T-helper 1 cell (primary cell): Measurements from ENCODE around the gene YAF2.
A peak's percentile ranks its signal among the peaks of the same experiment; 100 is the strongest.
"Not testable (repeated sequence)": the region's sequence is repeated elsewhere in the genome, so short reads cannot be mapped to it uniquely, and the experiment has no call there.

Experiments used
- DNase-seq, 5 donors: peaks; one replicate each; pipeline ENCODE4 v3.0.0-alpha.2; 2012 to 2020

Gene YAF2

DNA sequence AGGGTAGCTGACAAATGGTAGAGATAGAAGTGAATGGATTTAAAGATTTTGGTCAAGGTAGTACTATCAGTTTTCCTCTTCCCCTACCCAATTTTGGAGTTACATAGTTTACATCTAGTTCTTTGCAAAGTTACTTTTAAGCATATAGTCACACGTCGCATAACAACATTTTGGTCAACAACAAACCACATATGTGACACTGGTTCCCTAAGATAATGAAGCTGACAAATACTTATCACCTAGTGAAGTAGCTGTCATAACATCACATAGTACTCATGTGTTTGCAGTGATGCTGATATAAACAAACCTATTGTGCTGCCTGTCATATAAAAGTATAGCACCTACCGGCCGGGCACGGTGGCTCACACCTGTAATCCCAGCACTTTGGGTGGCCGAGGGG, 45.4 kb downstream of the YAF2 start:
- DNase-seq, result no peak

GRCh38 chr12:42192258-42192657, 45.8 kb downstream of the YAF2 start:
- DNase-seq, result no peak

DNA sequence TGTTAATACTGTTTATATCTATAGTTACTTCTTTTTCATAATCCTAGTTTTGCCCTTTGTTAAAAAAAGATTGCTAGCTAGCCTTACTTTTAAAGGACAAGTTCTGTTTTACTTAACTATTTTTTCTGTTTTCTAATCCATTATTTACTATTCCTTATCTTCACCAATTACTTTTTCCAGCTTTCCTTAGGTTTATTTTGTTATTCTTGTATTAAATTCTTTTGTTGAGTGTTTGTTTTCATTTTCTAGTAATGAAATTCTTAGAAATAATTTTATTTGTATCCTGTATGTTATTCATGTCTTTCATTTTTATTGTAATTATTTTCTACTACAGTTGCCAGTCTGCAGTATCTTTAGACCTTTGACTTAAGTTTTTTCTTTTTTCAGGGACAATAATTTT, 47.7 kb downstream of the YAF2 start:
- no peak for DNase-seq

DNA sequence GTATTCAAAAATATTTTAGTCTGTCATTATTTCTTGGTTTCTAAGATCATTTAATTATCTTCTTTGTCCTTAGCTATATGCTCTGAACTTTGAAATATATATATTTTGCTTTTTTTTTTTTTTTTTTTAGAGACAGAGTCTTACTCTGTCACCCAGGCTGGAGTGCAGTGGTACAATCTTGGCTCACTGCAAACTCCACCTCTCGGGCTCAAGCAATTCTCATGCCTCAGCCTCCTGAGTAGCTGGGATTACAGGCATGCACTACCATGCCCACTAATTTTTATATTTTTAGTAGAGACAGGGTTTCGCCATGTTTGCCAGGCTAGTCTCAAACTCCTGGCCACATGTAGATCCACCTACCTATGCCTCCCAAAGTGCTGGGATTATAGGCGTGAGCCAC, 49.8 kb downstream of the YAF2 start:
- not testable (repeated sequence) for DNase-seq

GRCh38 chr12:42187799-42188198, 50.2 kb downstream of the YAF2 start:
- no peak for DNase-seq

DNA sequence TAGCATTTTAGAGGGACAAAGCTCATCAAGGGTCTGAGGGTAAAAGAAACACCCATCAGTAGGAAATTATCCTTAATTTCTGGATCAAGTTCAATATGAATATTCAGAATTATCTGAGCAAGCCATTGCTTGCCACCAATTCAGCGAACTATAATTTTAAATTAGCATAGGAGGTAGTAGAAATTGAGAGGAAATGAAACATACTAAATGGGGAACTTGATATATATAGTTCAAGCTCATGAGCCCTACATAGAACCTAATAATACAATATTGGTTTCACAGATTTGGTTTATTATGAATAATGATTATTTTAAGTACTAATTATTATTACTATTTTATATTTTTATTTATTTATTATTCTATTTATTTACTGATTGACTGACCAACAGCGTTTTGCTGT, 51.3 kb downstream of the YAF2 start:
- no peak for DNase-seq

GRCh38 chr12:42182394-42182793, 55.7 kb downstream of the YAF2 start:
- no peak for DNase-seq

DNA sequence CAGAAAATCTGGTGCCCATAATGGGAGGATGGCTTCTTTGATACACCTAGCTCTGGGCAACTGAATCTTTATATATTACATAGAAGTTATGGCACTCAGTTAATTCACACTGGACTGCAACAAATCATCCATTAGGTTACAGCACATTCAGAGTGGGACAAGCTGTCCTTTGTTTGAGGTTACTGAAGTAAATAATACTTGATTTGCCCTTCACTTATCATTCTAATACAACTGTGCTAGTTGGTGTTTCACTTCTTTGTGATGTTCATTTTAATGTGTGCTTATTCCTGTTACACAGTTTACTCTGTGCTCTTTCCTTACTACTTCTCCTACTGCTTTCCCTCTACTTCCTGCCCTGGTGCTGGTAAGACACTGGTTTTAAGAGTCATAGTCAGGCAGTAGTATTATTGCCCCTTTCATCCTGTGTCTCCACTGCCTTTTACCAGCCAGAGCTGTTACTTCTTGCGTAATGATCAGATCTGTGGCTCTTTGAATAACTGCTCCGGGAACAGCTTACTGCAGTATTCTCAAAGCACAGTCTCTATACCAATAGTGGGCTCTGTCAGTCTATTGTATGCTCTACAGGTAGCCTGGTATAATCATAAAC, 57.0 kb downstream of the YAF2 start:
- no peak for DNase-seq

GRCh38 chr12:42178101-42178500, 59.9 kb downstream of the YAF2 start:
- no peak for DNase-seq

DNA sequence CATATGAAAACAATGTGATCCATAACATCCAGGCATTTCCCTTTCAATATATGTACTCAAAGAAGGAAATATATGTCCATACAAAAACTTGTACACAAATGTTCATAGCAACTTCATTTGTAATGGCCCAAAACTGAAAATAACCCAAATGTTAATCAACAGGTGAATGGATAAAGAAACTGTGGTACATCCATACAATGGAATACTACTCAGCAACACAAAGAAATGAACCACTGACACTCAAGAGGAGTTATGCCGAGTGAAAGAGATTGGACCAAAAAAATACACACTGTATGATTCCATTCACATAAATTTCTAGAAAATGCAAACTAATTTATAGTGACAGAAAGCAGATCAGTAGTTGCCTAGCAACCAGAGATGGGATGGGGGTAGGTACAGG, 63.1 kb downstream of the YAF2 start:
- DNase-seq, result no peak

GRCh38 chr12:42173961-42174521, 64.0 kb downstream of the YAF2 start:
- no peak for DNase-seq

- no peak for DNase-seq
Measured at GRCh38 chr12:42172441-42173210, 65.4 kb downstream of the YAF2 start.

DNA sequence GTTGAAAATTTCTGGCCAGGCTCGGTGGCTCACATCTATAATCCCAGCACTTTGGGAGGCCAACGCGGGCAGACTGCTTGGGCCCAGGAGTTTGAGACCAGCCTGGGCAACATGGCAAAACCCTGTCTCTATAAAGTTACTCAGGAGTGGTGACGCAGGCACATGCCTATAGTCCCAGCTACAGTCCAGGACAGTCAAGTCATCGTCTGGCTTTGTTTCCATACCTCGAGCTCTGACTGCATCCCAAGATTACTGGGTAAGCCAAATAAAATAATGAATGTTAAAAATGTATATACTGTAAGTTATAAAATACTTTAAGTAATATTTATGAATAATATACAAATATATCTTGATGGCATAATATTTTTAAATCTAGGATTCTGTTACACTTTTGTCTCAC, 70.3 kb downstream of the YAF2 start:
- DNase-seq, result no peak

- no peak for DNase-seq
Measured at GRCh38 chr12:42166501-42166900, 71.5 kb downstream of the YAF2 start.

GRCh38 chr12:42163913-42164312, 74.1 kb downstream of the YAF2 start:
- DNase-seq, result no peak

DNA sequence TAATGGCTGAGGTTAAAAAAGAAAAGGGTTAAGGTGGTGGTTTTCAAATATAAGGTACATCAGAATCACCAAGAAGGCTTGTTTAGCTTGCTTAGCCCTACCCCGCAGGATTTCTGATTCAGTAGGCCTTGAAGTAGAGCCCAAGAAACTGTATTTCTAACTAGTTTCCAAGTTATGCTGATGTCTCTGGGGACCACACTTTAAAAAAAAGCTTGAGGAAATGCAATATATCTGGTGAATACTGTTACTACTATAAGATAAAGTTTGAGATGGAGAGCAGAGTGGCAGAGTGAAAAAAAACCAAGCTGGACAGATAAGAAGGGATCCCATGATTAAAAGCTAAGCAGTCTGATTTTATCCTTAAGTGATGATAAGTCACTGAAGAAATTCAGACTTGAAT, 75.1 kb downstream of the YAF2 start:
- DNase-seq, result no peak

DNA sequence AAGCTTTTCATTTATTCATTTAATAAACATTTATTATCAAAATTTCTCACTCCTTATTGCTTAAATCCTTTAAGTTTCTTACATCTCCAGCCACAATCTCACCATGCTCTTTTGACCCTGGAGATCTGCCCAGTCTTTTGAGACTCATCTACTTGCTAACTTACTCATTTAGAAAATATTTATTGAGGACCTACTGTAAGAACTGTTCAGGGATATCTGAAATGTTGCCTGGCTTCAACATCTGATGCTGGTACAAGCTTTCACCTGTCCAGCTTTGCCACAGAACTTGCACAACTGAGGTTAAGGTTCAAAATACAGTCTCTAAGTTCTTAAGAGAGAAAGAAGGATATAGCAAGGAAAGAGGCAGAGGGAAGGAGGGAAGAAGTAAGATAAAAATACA, 75.9 kb downstream of the YAF2 start:
- DNase-seq, result no peak

- no peak for DNase-seq
Measured at GRCh38 chr12:42161529-42161928, 76.5 kb downstream of the YAF2 start.

DNA sequence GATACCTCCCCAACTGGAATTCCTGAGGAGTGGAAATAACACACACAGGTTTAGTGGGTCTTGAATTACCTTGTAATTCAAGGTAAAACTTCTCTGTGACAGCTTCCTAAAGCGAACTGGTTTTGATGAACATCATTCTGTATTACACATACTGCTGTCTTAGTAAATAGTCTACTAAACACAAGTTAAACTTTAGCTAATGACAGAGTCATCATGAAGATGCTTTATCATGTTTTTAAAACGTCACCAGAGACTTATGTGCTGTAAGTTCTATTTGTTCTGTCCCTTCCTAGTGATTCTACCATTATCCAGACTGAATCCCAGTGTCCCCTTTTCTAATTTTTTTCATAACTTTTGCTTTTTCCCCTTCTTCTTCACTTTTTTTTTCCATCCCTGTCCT, 81.8 kb downstream of the YAF2 start:
- DNase-seq, result no peak

- no peak for DNase-seq
Measured at GRCh38 chr12:42145552-42146215, 92.4 kb downstream of the YAF2 start.

GRCh38 chr12:42145197-42145549, 92.9 kb downstream of the YAF2 start:
- no peak for DNase-seq

- peak; percentile 63 to 88 (median 66) for DNase-seq
Measured at GRCh38 chr12:42144408-42145196, 93.4 kb downstream of the YAF2 start, which contains the start of gene GXYLT1. TSS of gene GXYLT1 (minus strand) at chr12:42144874. CDS start at chr12:42144646, 228 bp downstream.

GRCh38 chr12:42144158-42144407, 94.0 kb downstream of the YAF2 start:
- DNase-seq, result no peak
